K562 (cell line): ENCODE data around the gene LETM1. TPM values are rescaled to one million over a fixed set of nuclear protein-coding genes. Genes with fewer than 3 reads are reported as not detected.

Experiments
- BRCA1 ChIP-seq, 2 experiments: fragments of 450-650 bp in 1 of 2; sonication (generic) in 1 of 2; formaldehyde crosslinking in 1 of 2; IDR thresholded peaks; 2 replicates each; pipeline versions ENCODE4 v1.5.0 to v1.6.1; 2017 to 2020; ENCODE audit warnings: mild to moderate bottlenecking in 1 of 2, missing genetic modification reagents in 1 of 2
- CCAR2 ChIP-seq: fragments of 200-400 bp; formaldehyde crosslinking; IDR thresholded peaks from 2 replicates; pipeline ENCODE4 v1.6.1; 2017; ENCODE audit warnings: mild to moderate bottlenecking, low read depth, low read length
- DIDO1 ChIP-seq: fragments of 450-650 bp; IDR thresholded peaks from 2 replicates; pipeline ENCODE4 v1.6.1; 2016; ENCODE audit warnings: low read depth, missing biosample characterization, missing genetic modification characterization
- ELF2 ChIP-seq: fragments of 250-450 bp; sonication (Bioruptor Pico); IDR thresholded peaks from 2 replicates; pipeline ENCODE4 v1.5.0; 2021; ENCODE audit warnings: mild to moderate bottlenecking
- ELK3 ChIP-seq: fragments of 450-650 bp; formaldehyde crosslinking; IDR thresholded peaks from 2 replicates; pipeline ENCODE4 v1.4.0; 2020; ENCODE audit warnings: mild to moderate bottlenecking
- ETV5 ChIP-seq: sonication (generic); formaldehyde crosslinking; IDR thresholded peaks from 2 replicates; pipeline ENCODE4 v1.4.0; 2020; ENCODE audit warnings: low read depth, mild to moderate bottlenecking, missing genetic modification reagents
- GATAD2A ChIP-seq: fragments of 450-650 bp; IDR thresholded peaks from 2 replicates; pipeline ENCODE4 v1.6.1; 2017
- IRF1 ChIP-seq: sonication (generic); formaldehyde crosslinking; IDR thresholded peaks from 2 replicates; pipeline ENCODE4 v1.8.0; 2022; ENCODE audit warnings: missing genetic modification reagents, mild to moderate bottlenecking, borderline replicate concordance
- KLF6 ChIP-seq: fragments of 250-450 bp; sonication (Bioruptor Pico); IDR thresholded peaks from 2 replicates; pipeline ENCODE4 v1.4.0; 2020; ENCODE audit warnings: mild to moderate bottlenecking, moderate library complexity, borderline replicate concordance
- LARP7 ChIP-seq: fragments of 450-650 bp; IDR thresholded peaks from 2 replicates; pipeline ENCODE4 v1.6.1; 2016
- RBM15 ChIP-seq: fragments of 200-400 bp; formaldehyde crosslinking; IDR thresholded peaks from 2 replicates; pipeline ENCODE4 v1.6.1; 2018; ENCODE audit warnings: mild to moderate bottlenecking, low read length, moderate library complexity; ENCODE audit not compliant: insufficient read depth
- USF1 ChIP-seq: sonication (generic); formaldehyde crosslinking; IDR thresholded peaks from 2 replicates; pipeline ENCODE4 v1.9.0; 2022; ENCODE audit warnings: mild to moderate bottlenecking, missing genetic modification reagents
- ZBTB33 ChIP-seq: sonication (generic); formaldehyde crosslinking; IDR thresholded peaks from 2 replicates; pipeline ENCODE4 v1.8.1; 2023; ENCODE audit warnings: mild to moderate bottlenecking, missing genetic modification reagents
- ZNF740 ChIP-seq, 3 experiments: fragments of 200-800 bp in 1 of 3; sonication (Bioruptor generic) in 1 of 3; sonication (generic) in 1 of 3; formaldehyde crosslinking in 1 of 3; IDR thresholded peaks; 2 replicates each; pipeline versions ENCODE4 v1.6.1 to v1.8.0; 2016 to 2022; ENCODE audit warnings: mild to moderate bottlenecking in 2 of 3, missing compliant biosample characterization in 2 of 3, missing genetic modification characterization in 2 of 3, missing genetic modification reagents in 1 of 3
- ZNF79 ChIP-seq: fragments of 250-450 bp; sonication (Bioruptor Pico); IDR thresholded peaks from 2 replicates; pipeline ENCODE4 v1.4.0; 2020; ENCODE audit warnings: low read depth, mild to moderate bottlenecking, moderate library complexity
- polyA plus RNA-seq, 8 experiments: library from polyadenylated mRNA; depleted of rRNA in 4 of 8; stranded (reverse) in 5 of 8; unstranded in 3 of 8; fragments of >200 nt; fragmentation: Nextera tagmentation in 2 of 8; fragmentation: Illumina TruSeq in 1 of 8; extraction: Ambion mirVana in 2 of 8; extraction: Trizol in 1 of 8; gene quantifications; 2 replicates each; pipeline versions ENCODE4 v1.2.1 to v1.2.3, GENCODE V29; 2011 to 2014; ENCODE audit warnings: inconsistent platforms in 1 of 8, missing spikeins in 1 of 8
- total RNA-seq, 7 experiments: library from RNA; depleted of rRNA in 6 of 7; stranded (reverse); fragments of >200 nt in 6 of 7; fragmentation: Illumina TruSeq in 2 of 7; extraction: Trizol in 2 of 7; gene quantifications; 2 replicates each; pipeline versions ENCODE4 v1.2.1 to v1.2.3, GENCODE V29; 2011 to 2021; ENCODE audit warnings: low replicate concordance in 1 of 7

Gene LETM1
- total and polyA plus RNA-seq, 9 of the 15 experiments (the other 6 are each of a cell fraction or from before 2014, with no cell fraction given): 3.9 to 109 (median 35.0) TPM

- TF ChIP-seq IRF1 (CRISPR knock-in tag) (no peak), RBM15 (no peak), ZNF79 (no peak), ETV5 (no peak), ELF2 (CRISPR knock-in tag) (no peak), GATAD2A (no peak), ELK3 (no peak), ZBTB33 (CRISPR knock-in tag) (no peak), CCAR2 (no peak), KLF6 (CRISPR knock-in tag) (no peak), LARP7 (no peak), BRCA1 (IDR thresholded peaks at IDR 0.05) (no peak), BRCA1 (CRISPR knock-in tag; IDR thresholded peaks at IDR 0.05) (no peak), ZNF740 (CRISPR knock-in tag; IDR thresholded peaks at IDR 0.05) (no peak), ZNF740 (tag; IDR thresholded peaks at IDR 0.05) (no peak), USF1 (CRISPR knock-in tag) (no peak), DIDO1 (tag) (no peak)
- TF ChIP-seq, all 486 proteins: peak for 36
These were observed 454 bp downstream of the LETM1 start (continued) for GRCh38 chr4:1855333-1856070.
